Osteoblast (primary cell): ENCODE results near the gene WDR45B. TPM values are rescaled to one million over a fixed set of nuclear protein-coding genes. Genes with fewer than 3 reads are reported as not detected.

ENCODE experiments used
- DNase-seq: peaks from one replicate; pipeline ENCODE4 v3.0.0; 2011; ENCODE audit warnings: low spot score, mixed read lengths; ENCODE audit not compliant: insufficient read length; ENCODE audit errors: missing footprints
- H2AFZ ChIP-seq: 2 replicates; pipeline ENCODE4 v1.6.0; 2011; ENCODE audit warnings: mild to moderate bottlenecking, low read length
- H3K27ac ChIP-seq: 2 replicates; pipeline ENCODE4 v1.5.1; 2011; ENCODE audit warnings: mild to moderate bottlenecking, low read depth, low read length, moderate library complexity
- H3K27me3 ChIP-seq: 2 replicates; pipeline ENCODE4 v1.6.0; 2012; ENCODE audit warnings: mild to moderate bottlenecking, control low read depth, inconsistent platforms, low read length, moderate library complexity; ENCODE audit not compliant: insufficient read depth
- H3K36me3 ChIP-seq: 2 replicates; pipeline ENCODE4 v1.5.1; 2011; ENCODE audit warnings: mild to moderate bottlenecking, low read length, control low read depth, moderate library complexity; ENCODE audit not compliant: insufficient read depth
- H3K4me1 ChIP-seq: 2 replicates; pipeline ENCODE4 v1.5.1; 2011; ENCODE audit warnings: mild to moderate bottlenecking, low read length, control low read depth, moderate library complexity; ENCODE audit not compliant: insufficient read depth
- H3K4me2 ChIP-seq: 2 replicates; pipeline ENCODE4 v1.6.0; 2011; ENCODE audit warnings: mild to moderate bottlenecking, low read length; ENCODE audit not compliant: insufficient read depth
- H3K4me3 ChIP-seq: fragments of 200-600 bp; sonication (generic); 3 replicates; pipeline ENCODE4 v1.5.1; 2012; ENCODE audit warnings: mild to moderate bottlenecking, low read length, inconsistent platforms; ENCODE audit not compliant: insufficient read depth
- H3K79me2 ChIP-seq: 2 replicates; pipeline ENCODE4 v1.6.0; 2012; ENCODE audit warnings: mild to moderate bottlenecking, low read length, control low read depth, inconsistent platforms; ENCODE audit not compliant: insufficient read depth
- H3K9me3 ChIP-seq: 2 replicates; pipeline ENCODE4 v1.5.1; 2011; ENCODE audit warnings: low read depth, low read length, control low read depth
- H4K20me1 ChIP-seq: 2 replicates; pipeline ENCODE4 v1.6.0; 2012; ENCODE audit warnings: mild to moderate bottlenecking, low read length, control low read depth; ENCODE audit not compliant: insufficient read depth
- total RNA-seq: library from RNA; depleted of rRNA; stranded (reverse); fragments of >200 nt; gene quantifications from 2 replicates; pipeline ENCODE4 v1.2.3, GENCODE V29; 2012
- TF ChIP-seq, protein P1 (sequence below): IDR thresholded peaks from 2 replicates; pipeline ENCODE4 v1.5.1; 2011; ENCODE audit warnings: mild to moderate bottlenecking, low read depth, low read length, moderate library complexity; ENCODE audit errors: extremely low read depth

Gene WDR45B
- total RNA-seq, 1 donor = 66.2 TPM

GRCh38 chr17:82653651-82654528 is 5.6 kb upstream of the WDR45B start:
- DNase-seq = peak; percentile 64
- Histone ChIP-seq H3K4me2 (no peak overlapping the region), H3K36me3 (no peaks in the 10 kb centered on the region), H3K27me3 (no peaks in the 10 kb centered on the region), H3K27ac (no peak overlapping the region), H3K79me2 (no peaks in the 10 kb centered on the region), H2AFZ (no peak overlapping the region), H4K20me1 (no peaks in the 10 kb centered on the region), H3K9me3 (no peaks in the 10 kb centered on the region), H3K4me3 (no peak overlapping the region), H3K4me1 (no peaks in the 10 kb centered on the region)
- TF ChIP-seq, protein P1, sequence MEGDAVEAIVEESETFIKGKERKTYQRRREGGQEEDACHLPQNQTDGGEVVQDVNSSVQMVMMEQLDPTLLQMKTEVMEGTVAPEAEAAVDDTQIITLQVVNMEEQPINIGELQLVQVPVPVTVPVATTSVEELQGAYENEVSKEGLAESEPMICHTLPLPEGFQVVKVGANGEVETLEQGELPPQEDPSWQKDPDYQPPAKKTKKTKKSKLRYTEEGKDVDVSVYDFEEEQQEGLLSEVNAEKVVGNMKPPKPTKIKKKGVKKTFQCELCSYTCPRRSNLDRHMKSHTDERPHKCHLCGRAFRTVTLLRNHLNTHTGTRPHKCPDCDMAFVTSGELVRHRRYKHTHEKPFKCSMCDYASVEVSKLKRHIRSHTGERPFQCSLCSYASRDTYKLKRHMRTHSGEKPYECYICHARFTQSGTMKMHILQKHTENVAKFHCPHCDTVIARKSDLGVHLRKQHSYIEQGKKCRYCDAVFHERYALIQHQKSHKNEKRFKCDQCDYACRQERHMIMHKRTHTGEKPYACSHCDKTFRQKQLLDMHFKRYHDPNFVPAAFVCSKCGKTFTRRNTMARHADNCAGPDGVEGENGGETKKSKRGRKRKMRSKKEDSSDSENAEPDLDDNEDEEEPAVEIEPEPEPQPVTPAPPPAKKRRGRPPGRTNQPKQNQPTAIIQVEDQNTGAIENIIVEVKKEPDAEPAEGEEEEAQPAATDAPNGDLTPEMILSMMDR = no peak

- Histone ChIP-seq H4K20me1 (peaks cover 19% of the 10 kb centered on the region), H3K4me3 (no peak overlapping the region), H3K27me3 (no peaks in the 10 kb centered on the region), H3K9me3 (no peaks in the 10 kb centered on the region), H3K4me2 (no peak overlapping the region), H2AFZ (no peak overlapping the region), H3K27ac (no peak overlapping the region), H3K36me3 (no peaks in the 10 kb centered on the region), H3K79me2 (peaks cover 22% of the 10 kb centered on the region), H3K4me1 (peaks cover 10% of the 10 kb centered on the region)
- TF ChIP-seq, protein P1 = no peak
- DNase-seq = peak; percentile 66
Observed at GRCh38 chr17:82650723-82651122, 2.5 kb upstream of the WDR45B start.

- TF ChIP-seq, protein P1 = no peak
- no peak overlapping the region for H3K27ac ChIP-seq
- no peaks in the 10 kb centered on the region for H3K9me3 ChIP-seq
- H3K4me2 ChIP-seq = no peak overlapping the region
- peaks cover 29% of the 10 kb centered on the region for H4K20me1 ChIP-seq
- H2AFZ ChIP-seq = no peak overlapping the region
- H3K79me2 ChIP-seq = peaks cover 32% of the 10 kb centered on the region
- no peaks in the 10 kb centered on the region for H3K27me3 ChIP-seq
- H3K4me3 ChIP-seq = no peak overlapping the region
- peaks cover 10% of the 10 kb centered on the region for H3K4me1 ChIP-seq
- peaks cover under 1% of the 10 kb centered on the region for H3K36me3 ChIP-seq
- DNase-seq = peak; percentile 71
Observed at GRCh38 chr17:82649501-82650261, 1.4 kb upstream of the WDR45B start.
